NCI-H460 (cell line): Measurements from ENCODE around the gene SARDH. TPM values are rescaled to one million over a fixed set of nuclear protein-coding genes. Genes with fewer than 3 reads are reported as not detected.

Source experiments
- DNase-seq: peaks from one replicate; pipeline ENCODE4 v3.0.0-alpha.2; 2016; ENCODE audit warnings: low read depth; ENCODE audit errors: extremely low read depth
- total RNA-seq: library from RNA; depleted of rRNA; stranded (reverse); fragments of >200 nt; shearing (Covaris generic); gene quantifications from 2 replicates; pipeline ENCODE4 v1.2.3, GENCODE V29; 2014

SARDH gene
- total RNA-seq, 1 experiment from 2014 or later: 0.07 TPM

DNA sequence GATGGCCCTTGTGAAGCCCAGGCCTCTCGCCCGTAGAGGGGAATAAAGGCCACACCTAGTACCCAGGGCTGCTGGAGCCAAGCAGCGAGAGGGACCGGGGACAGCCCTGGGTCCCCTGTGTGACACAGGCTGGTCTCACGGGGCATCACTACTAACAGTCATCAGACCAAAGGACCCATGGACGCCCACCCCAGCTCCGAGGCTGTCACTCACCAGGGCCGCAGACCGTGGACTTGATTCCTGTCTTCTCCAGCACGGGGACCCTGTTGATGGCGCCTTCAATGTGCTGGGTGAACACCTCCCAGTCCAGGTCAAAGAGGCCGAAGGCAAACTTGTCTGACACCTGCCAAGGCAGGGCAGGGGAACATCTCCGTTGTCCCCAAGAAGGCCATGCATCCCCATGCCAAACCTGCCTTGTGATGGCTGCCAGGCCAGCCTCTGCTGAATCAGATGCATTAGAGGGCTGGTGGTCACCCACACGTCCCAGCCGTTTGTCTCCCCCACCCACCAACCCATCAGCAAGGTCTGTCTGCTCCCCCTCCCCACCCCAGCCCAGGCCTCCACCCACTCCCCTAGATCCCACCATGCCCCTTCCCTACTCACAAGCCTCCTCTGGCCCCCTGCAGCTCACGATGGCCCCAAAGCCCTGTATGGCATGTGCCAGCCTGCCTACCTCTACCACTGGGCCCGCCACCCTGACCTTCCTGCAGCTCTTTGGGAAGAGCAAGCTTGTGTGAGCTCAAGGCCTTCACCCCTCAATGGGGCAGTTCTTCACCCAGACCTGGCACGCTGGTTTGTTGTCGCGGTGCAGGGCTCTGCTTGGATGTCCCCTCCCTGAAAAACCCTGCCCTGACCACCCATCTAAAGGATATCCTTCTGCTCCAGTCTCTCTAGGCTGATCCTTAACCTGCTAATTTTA, 20.8 kb downstream of the SARDH start:
- no peak for DNase-seq

GRCh38 chr9:133716564-133717112, 21.5 kb downstream of the SARDH start:
- no peak for DNase-seq

DNA sequence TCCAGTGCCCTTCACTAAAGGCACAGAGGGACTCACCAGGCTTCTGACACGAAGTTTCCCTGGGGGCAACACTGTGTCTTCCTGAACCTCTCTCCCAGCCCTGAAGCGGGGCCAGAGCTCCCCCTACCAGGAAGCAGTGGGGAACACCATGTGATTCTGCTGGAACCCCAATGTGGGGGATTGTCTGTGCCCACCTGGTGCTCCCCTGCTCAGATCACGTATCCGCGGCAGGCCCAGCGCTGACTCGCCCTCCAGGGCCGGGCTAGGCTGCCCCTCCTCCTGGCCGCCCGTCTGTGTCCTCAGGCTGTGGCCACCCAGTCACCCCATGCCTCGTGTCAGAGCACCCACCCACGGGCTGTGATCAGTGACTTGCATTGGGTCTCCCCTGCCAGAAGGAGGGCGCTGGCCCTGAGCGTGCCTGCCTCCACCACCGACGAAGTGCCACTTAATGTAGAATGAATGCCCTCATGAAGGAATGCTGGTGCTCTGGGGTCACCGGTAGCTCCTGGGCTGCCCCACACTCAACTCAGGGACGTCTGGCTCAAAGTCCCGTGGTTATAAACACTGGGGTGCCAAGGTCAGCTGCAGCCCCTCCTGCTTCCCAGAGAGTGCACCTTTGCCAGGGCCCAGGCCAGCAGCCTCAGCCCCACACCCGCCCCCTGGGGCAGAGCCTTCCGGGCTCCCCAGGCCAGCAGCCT, 22.1 kb downstream of the SARDH start:
- no peak for DNase-seq

DNA sequence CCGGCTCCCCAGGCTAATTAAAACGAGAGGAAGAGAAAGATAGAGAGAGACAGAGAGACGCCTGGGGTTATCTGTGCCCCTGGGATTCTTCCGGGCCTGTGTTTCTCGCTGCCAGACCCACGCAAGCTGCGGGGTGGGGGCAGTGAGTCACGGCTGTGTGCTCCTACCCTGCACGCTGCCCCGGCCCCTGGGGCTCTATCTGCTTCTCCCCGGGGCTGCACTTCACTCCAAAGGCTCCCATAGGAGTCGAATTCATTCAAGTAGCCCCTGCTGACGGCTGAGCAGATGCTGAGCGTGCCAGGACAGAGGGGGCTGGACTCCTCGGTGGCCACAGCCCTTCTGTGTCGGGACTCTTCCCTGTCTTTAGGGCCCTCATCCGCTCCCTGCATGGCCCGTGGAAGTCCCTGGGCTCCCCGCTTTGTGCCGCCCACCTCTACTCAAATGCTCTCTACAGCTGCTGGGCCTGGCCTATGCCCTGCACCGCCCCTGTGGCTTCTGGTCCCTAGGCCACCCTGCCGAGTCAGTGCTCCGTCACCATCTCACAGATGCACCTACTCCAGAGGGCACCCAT, 22.8 kb downstream of the SARDH start:
- no peak for DNase-seq

GRCh38 chr9:133714606-133715294, 23.4 kb downstream of the SARDH start:
- DNase-seq: no peak

DNA sequence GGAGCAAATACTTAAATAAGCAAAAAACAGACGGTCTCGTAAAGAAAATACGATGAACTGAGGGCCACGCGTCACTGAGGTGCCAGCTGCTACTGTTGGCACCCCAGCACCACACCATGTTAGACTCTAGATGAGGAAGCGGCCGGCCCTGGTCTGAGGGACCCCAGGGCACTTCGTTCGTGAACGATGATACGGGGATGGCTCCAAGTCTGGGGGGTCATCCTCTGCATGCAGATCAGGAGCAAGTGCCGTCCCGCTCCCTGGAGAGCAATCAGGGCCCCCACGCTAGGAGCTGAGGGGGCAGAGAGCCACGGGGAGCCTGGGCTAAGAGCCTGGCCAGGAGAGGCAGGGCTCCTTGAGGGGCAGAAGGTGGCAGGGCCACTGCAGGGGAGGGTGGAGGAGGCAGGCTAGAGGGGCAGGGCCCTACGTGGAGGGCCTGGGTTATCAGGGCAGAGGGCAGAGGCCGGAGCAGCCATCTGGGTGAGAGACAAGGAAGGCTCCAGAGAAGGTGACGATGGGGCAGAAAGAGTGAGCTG, 24.1 kb downstream of the SARDH start:
- no peak for DNase-seq

- DNase-seq: no peak
Observed at GRCh38 chr9:133713150-133713959, 24.8 kb downstream of the SARDH start.

GRCh38 chr9:133712221-133713100, 25.7 kb downstream of the SARDH start:
- DNase-seq: no peak

- no peak for DNase-seq
Observed at GRCh38 chr9:133711428-133712220, 26.5 kb downstream of the SARDH start.

- DNase-seq: no peak
Observed at GRCh38 chr9:133710661-133711427, 27.3 kb downstream of the SARDH start.

DNA sequence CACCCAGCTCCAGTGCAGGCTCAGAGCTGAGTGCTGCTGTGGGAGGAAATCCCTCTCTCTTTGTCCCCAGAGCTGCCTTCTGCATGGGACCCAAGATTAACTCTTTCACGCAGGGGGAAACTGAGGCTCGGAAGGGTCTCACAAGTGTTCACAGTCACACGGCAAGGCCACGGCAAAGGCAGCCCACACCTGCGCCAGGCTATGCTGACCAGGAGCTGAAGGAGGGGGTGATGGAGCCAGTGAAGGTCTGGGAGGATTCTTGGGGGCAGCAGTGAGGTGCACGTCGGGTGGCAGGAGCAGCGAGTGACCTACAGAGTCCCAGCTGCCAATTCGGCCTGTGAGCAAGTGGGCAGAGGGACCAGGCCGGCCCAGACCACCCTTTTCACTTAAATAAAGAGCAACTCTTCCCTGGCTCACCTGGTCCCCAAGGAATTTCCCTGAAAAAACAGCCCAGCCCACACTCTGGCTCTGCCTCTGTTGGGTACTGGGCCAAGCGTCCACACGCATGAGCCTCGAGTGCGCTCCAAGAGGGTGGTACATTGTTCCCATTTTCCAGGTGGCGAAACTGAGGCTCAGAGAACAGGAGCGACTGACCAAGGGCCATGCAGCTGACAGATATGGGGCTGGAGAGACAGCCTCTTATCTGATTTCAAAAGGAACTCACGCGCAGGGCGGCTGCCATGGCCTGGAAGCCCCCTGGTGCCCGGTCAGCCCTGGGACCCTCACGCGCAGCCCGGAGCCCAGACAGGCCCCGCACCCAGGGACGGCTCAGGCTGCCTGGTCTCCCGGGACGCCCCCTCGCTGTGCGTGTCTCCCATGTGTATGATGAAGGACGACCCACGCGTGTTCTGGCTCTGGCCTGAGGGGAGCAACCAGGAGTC, 28.2 kb downstream of the SARDH start:
- no peak for DNase-seq

DNA sequence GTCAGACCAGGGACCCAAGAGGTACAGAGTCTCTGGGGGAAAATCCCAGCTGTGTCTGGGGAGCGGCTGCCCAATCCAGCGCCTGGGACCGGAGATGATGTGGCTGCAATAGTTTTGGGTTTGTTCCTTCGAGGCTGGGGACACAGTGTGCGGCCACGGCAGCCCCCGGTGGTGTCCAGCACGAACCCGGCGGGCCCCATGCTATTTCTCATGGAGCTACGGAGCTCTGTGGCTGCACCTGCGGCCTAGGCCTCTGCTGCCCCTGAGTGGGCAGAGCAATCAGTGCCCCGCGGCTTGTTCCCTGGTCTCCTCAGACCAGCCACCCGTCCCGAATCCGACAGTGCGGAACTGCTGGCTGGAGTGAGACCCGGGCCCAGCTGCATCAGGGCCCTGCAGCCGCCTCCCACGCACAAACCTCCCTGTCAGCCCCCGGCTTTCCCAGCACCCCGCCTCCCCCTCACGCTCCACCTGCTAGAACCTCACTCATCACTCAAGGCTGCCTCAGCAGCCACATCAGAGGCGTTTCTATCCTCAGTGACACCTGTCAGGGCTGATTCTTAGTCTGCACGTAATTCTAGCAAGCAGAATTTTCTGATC, 29.0 kb downstream of the SARDH start:
- DNase-seq: no peak

DNA sequence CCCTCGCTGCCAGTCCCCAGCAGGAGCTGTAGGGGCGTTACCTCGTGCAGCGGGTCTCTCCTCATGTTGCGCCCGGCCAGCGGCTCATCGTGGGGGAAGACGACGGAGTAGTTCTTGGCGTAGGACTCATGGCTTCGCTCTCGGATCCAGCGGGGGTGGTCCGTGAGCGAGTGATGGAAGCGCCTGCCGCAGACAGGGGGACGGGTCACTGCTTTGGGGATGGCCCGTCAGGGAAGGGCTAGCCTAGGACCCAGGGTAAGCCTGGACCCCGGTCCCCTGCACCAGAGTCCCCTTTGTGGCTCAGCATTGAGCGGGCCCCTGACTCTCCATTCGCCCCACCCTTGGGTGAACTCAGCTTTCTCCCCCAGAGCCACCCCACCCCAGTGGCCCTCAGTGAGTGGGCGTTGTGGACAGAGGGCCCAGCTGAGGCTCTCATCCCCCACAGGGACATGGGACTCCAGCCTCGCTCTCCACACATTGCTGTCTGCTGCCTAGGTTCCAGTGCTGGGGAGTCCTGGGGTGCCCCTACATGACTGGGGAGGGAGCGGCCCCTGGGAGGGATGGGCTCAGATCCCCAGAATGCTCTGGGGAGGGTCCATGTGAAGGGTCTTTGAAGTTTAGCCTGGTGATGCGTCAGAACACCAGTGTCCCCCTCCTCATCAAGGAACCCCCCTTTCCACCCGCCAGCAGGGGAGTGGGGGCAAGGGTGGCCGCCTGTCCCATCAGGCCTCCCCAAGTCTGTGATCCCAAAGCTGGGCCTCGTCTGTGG, 29.7 kb downstream of the SARDH start:
- DNase-seq: no peak

DNA sequence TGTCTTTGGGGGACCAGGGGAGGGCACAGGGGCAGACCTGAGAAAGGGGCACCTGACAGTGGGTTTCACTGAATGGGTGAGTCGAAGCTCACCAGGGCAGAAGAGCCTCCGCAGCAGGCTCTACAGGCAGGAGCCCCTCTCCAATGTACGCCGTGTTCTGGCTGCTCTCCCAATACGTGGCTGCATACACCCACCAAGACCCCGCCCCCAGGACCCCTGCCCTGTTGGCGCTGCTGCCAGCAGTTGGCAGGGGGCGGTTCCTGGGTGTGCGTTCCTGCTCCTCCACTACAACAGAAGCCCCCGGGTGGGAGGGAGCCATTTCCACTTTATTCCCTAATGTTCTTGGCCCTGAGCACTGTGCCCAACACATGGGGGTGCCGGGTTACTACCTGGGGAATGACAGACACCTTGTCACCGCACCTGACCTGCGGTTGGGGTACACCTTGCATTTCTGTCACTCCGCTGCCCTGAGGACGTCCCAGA, 30.3 kb downstream of the SARDH start:
- DNase-seq: no peak
